ENCODE data around the gene ZNF669.
"Not testable (repeated sequence)": the region's sequence is repeated elsewhere in the genome, so short reads cannot be mapped to it uniquely, and the experiment has no call there.

Gene ZNF669

GRCh38 chr1:247103859-247104591 is at the start of gene ZNF669:
ZNF669 (minus strand) TSS chr1:247104356; CDS start chr1:247104199, 157 bp downstream.
- H3F3A ChIP-seq (ENCODE audit: insufficient read depth, low read length), result peaks cover 12% of the 10 kb centered on the region
- peak within 1 kb of the TSS; percentile 76 for H3K9ac ChIP-seq (ENCODE audit: low read length)
- peak; percentile 98 for DNase-seq
- H3K27me3 ChIP-seq (replicated peaks; ENCODE audit: insufficient read depth, low read length), result peaks cover 10% of the 10 kb centered on the region; the same call in 1 of the 2 replicates
- H4K20me1 ChIP-seq (ENCODE audit: insufficient read depth, low read length), result no peaks in the 10 kb centered on the region
- H3K9me3 ChIP-seq (replicated peaks; ENCODE audit: insufficient read depth, low read length), result 0 out of 2 replicates have a peak, but pooled peaks cover 6% of the 10 kb centered on the region
- peak within 1 kb of the TSS; percentile 79 for H3K27ac ChIP-seq (ENCODE audit: low read length)
- H3K9me2 ChIP-seq (replicated peaks; ENCODE audit: insufficient read depth, low read length), result no peaks in the 10 kb centered on the region
- H3K4me1 ChIP-seq (ENCODE audit: low read length), result no peaks in the 10 kb centered on the region
- H3K4me3 ChIP-seq (ENCODE audit: low read length), result peak within 1 kb of the TSS; percentile 97
- H3K36me3 ChIP-seq (replicated peaks; ENCODE audit: insufficient read depth, low read length), result peaks cover 22% of the 10 kb centered on the region
- H3K79me2 ChIP-seq (ENCODE audit: low read length), result peaks cover 20% of the 10 kb centered on the region
- TF ChIP-seq EZH2phosphoT487 (IDR thresholded peaks at IDR 0.05; ENCODE audit: low read length), result no peak
- TF ChIP-seq EZH2 (optimal IDR thresholded peaks at IDR 0.05; ENCODE audit: low read depth, low read length), result no peak
- TF ChIP-seq CTCF (IDR thresholded peaks at IDR 0.05; ENCODE audit: low read length), result no peak
- H2AFZ ChIP-seq (ENCODE audit: low read length), result peak within 1 kb of the TSS; percentile 93
- peak within 1 kb of the TSS; percentile 71 for H3K4me2 ChIP-seq (ENCODE audit: low read depth, low read length)

- no peak for TF ChIP-seq EZH2 (optimal IDR thresholded peaks at IDR 0.05; ENCODE audit: low read depth, low read length)
- no peak for TF ChIP-seq EZH2phosphoT487 (IDR thresholded peaks at IDR 0.05; ENCODE audit: low read length)
- no peak for TF ChIP-seq CTCF (IDR thresholded peaks at IDR 0.05; ENCODE audit: low read length)
- no peaks in the 10 kb centered on the region for H3K27me3 ChIP-seq (replicated peaks; ENCODE audit: insufficient read depth, low read length)
- no peak overlapping the region for H3K9ac ChIP-seq (ENCODE audit: low read length)
- no peaks in the 10 kb centered on the region for H3F3A ChIP-seq (ENCODE audit: insufficient read depth, low read length)
- H2AFZ ChIP-seq (ENCODE audit: low read length), result no peak overlapping the region
- no peaks in the 10 kb centered on the region for H4K20me1 ChIP-seq (ENCODE audit: insufficient read depth, low read length)
- H3K4me1 ChIP-seq (ENCODE audit: low read length), result no peaks in the 10 kb centered on the region
- no peak overlapping the region for H3K27ac ChIP-seq (ENCODE audit: low read length)
- no peaks in the 10 kb centered on the region for H3K9me2 ChIP-seq (replicated peaks; ENCODE audit: insufficient read depth, low read length)
- H3K79me2 ChIP-seq (ENCODE audit: low read length), result no peaks in the 10 kb centered on the region
- H3K36me3 ChIP-seq (replicated peaks; ENCODE audit: insufficient read depth, low read length), result peaks cover 10% of the 10 kb centered on the region
- peak; percentile 23 for DNase-seq
- H3K4me2 ChIP-seq (ENCODE audit: low read depth, low read length), result no peak overlapping the region
- no peaks in the 10 kb centered on the region for H3K9me3 ChIP-seq (replicated peaks; ENCODE audit: insufficient read depth, low read length)
- no peak overlapping the region for H3K4me3 ChIP-seq (ENCODE audit: low read length)
These were observed 43.6 kb upstream of the ZNF669 start for GRCh38 chr1:247147781-247148180.

- not testable (repeated sequence) for H4K20me1 ChIP-seq (ENCODE audit: insufficient read depth, low read length); H3K27me3 ChIP-seq (replicated peaks; ENCODE audit: insufficient read depth, low read length); DNase-seq; H3K27ac ChIP-seq (ENCODE audit: low read length); H3K4me3 ChIP-seq (ENCODE audit: low read length); H3K79me2 ChIP-seq (ENCODE audit: low read length); H3K4me1 ChIP-seq (ENCODE audit: low read length); H2AFZ ChIP-seq (ENCODE audit: low read length); H3K9me3 ChIP-seq (replicated peaks; ENCODE audit: insufficient read depth, low read length); H3K36me3 ChIP-seq (replicated peaks; ENCODE audit: insufficient read depth, low read length); H3K4me2 ChIP-seq (ENCODE audit: low read depth, low read length); H3F3A ChIP-seq (ENCODE audit: insufficient read depth, low read length); H3K9me2 ChIP-seq (replicated peaks; ENCODE audit: insufficient read depth, low read length); H3K9ac ChIP-seq (ENCODE audit: low read length)
These were observed 43.0 kb upstream of the ZNF669 start for GRCh38 chr1:247147120-247147519.

- H3K9ac ChIP-seq (ENCODE audit: low read length), result no peak overlapping the region
- no peaks in the 10 kb centered on the region for H3K9me2 ChIP-seq (replicated peaks; ENCODE audit: insufficient read depth, low read length)
- DNase-seq, result no peak
- H3K79me2 ChIP-seq (ENCODE audit: low read length), result no peaks in the 10 kb centered on the region
- H3K4me1 ChIP-seq (ENCODE audit: low read length), result no peaks in the 10 kb centered on the region
- no peak overlapping the region for H3K27ac ChIP-seq (ENCODE audit: low read length)
- H3K9me3 ChIP-seq (replicated peaks; ENCODE audit: insufficient read depth, low read length), result no peaks in the 10 kb centered on the region
- peaks cover 8% of the 10 kb centered on the region for H3K36me3 ChIP-seq (replicated peaks; ENCODE audit: insufficient read depth, low read length)
- TF ChIP-seq EZH2 (optimal IDR thresholded peaks at IDR 0.05; ENCODE audit: low read depth, low read length) (no peak), EZH2phosphoT487 (IDR thresholded peaks at IDR 0.05; ENCODE audit: low read length) (no peak), CTCF (IDR thresholded peaks at IDR 0.05; ENCODE audit: low read length) (peak; percentile 21)
- H2AFZ ChIP-seq (ENCODE audit: low read length), result no peak overlapping the region
- no peak overlapping the region for H3K4me2 ChIP-seq (ENCODE audit: low read depth, low read length)
- no peaks in the 10 kb centered on the region for H3K27me3 ChIP-seq (replicated peaks; ENCODE audit: insufficient read depth, low read length)
- H3F3A ChIP-seq (ENCODE audit: insufficient read depth, low read length), result no peaks in the 10 kb centered on the region
- H4K20me1 ChIP-seq (ENCODE audit: insufficient read depth, low read length), result no peaks in the 10 kb centered on the region
- no peak overlapping the region for H3K4me3 ChIP-seq (ENCODE audit: low read length)
These were observed 42.5 kb upstream of the ZNF669 start for GRCh38 chr1:247146671-247147070.
